ENCODE data around the gene FOXF1. TPM values are rescaled to one million over a fixed set of nuclear protein-coding genes. Genes with fewer than 3 reads are reported as not detected.

Gene FOXF1
- total RNA-seq, 1 donor from 2014 or later: not detected

- H3K4me1 Mint-ChIP-seq (ENCODE audit: unreplicated experiment): peaks cover 13% of the 10 kb centered on the region
- TF ChIP-seq, protein P1, sequence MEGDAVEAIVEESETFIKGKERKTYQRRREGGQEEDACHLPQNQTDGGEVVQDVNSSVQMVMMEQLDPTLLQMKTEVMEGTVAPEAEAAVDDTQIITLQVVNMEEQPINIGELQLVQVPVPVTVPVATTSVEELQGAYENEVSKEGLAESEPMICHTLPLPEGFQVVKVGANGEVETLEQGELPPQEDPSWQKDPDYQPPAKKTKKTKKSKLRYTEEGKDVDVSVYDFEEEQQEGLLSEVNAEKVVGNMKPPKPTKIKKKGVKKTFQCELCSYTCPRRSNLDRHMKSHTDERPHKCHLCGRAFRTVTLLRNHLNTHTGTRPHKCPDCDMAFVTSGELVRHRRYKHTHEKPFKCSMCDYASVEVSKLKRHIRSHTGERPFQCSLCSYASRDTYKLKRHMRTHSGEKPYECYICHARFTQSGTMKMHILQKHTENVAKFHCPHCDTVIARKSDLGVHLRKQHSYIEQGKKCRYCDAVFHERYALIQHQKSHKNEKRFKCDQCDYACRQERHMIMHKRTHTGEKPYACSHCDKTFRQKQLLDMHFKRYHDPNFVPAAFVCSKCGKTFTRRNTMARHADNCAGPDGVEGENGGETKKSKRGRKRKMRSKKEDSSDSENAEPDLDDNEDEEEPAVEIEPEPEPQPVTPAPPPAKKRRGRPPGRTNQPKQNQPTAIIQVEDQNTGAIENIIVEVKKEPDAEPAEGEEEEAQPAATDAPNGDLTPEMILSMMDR (IDR thresholded peaks at IDR 0.05): no peak
- peaks cover 84% of the 10 kb centered on the region for H3K27me3 Mint-ChIP-seq (ENCODE audit: unreplicated experiment)
- H3K4me3 Mint-ChIP-seq (ENCODE audit: unreplicated experiment): no peak overlapping the region
- H3K36me3 Mint-ChIP-seq (ENCODE audit: unreplicated experiment): no peaks in the 10 kb centered on the region
- no peak overlapping the region for H3K27ac Mint-ChIP-seq (ENCODE audit: unreplicated experiment)
- no peaks in the 10 kb centered on the region for H3K9me3 Mint-ChIP-seq (ENCODE audit: unreplicated experiment)
- DNase-seq (ENCODE audit: extremely low spot score, unreplicated experiment): no peak
Measured at GRCh38 chr16:86500708-86501510, 9.4 kb upstream of the FOXF1 start.

GRCh38 chr16:86501989-86502855 lies 8.1 kb upstream of the FOXF1 start:
- TF ChIP-seq, protein P1 (IDR thresholded peaks at IDR 0.05): no peak
- H3K27ac Mint-ChIP-seq (ENCODE audit: unreplicated experiment): no peak overlapping the region
- H3K4me3 Mint-ChIP-seq (ENCODE audit: unreplicated experiment): no peak overlapping the region
- DNase-seq (ENCODE audit: extremely low spot score, unreplicated experiment): no peak
- H3K36me3 Mint-ChIP-seq (ENCODE audit: unreplicated experiment): no peaks in the 10 kb centered on the region
- H3K4me1 Mint-ChIP-seq (ENCODE audit: unreplicated experiment): peaks cover 16% of the 10 kb centered on the region
- H3K9me3 Mint-ChIP-seq (ENCODE audit: unreplicated experiment): no peaks in the 10 kb centered on the region
- H3K27me3 Mint-ChIP-seq (ENCODE audit: unreplicated experiment): peaks cover 86% of the 10 kb centered on the region

GRCh38 chr16:86502856-86503748 lies 7.2 kb upstream of the FOXF1 start:
- H3K9me3 Mint-ChIP-seq (ENCODE audit: unreplicated experiment): no peaks in the 10 kb centered on the region
- no peak for DNase-seq (ENCODE audit: extremely low spot score, unreplicated experiment)
- peaks cover 90% of the 10 kb centered on the region for H3K27me3 Mint-ChIP-seq (ENCODE audit: unreplicated experiment)
- peaks cover 22% of the 10 kb centered on the region for H3K4me1 Mint-ChIP-seq (ENCODE audit: unreplicated experiment)
- H3K4me3 Mint-ChIP-seq (ENCODE audit: unreplicated experiment): no peak overlapping the region
- TF ChIP-seq, protein P1 (IDR thresholded peaks at IDR 0.05): no peak
- H3K27ac Mint-ChIP-seq (ENCODE audit: unreplicated experiment): no peak overlapping the region
- no peaks in the 10 kb centered on the region for H3K36me3 Mint-ChIP-seq (ENCODE audit: unreplicated experiment)

DNA sequence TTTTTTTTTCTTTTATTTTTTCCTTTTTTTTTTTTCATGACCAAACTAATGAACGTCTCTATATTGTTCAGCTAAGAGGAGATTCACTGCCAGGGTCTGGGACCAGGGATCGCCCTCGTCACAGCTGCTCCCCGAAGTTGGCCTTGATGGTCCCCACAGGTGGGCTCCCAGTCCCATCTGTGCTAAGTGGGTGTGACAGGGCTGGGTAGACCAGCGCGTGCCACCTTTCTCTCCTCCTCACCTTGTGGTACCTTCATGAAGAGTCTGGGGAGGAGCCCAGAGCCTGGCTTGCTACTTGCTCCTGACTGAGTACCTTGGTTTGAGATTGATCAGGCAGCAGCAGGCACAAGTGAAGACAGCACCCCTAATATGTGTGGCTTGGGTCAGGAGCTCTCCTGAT lies 6.5 kb upstream of the FOXF1 start:
- H3K4me3 Mint-ChIP-seq (ENCODE audit: unreplicated experiment): no peak overlapping the region
- DNase-seq (ENCODE audit: extremely low spot score, unreplicated experiment): no peak
- H3K27me3 Mint-ChIP-seq (ENCODE audit: unreplicated experiment): peaks cover 88% of the 10 kb centered on the region
- H3K27ac Mint-ChIP-seq (ENCODE audit: unreplicated experiment): no peak overlapping the region
- no peaks in the 10 kb centered on the region for H3K9me3 Mint-ChIP-seq (ENCODE audit: unreplicated experiment)
- TF ChIP-seq, protein P1 (IDR thresholded peaks at IDR 0.05): no peak
- no peaks in the 10 kb centered on the region for H3K36me3 Mint-ChIP-seq (ENCODE audit: unreplicated experiment)
- peaks cover 21% of the 10 kb centered on the region for H3K4me1 Mint-ChIP-seq (ENCODE audit: unreplicated experiment)
